ENCODE results near the gene C4A. TPM values are rescaled to one million over a fixed set of nuclear protein-coding genes. Genes with fewer than 3 reads are reported as not detected.

Gene C4A
- total RNA-seq, 1 experiment from 2014 or later, result 13.1 TPM

GRCh38 chr6:31940256-31940664, 41.6 kb upstream of the C4A start:
- peak; percentile 82 for DNase-seq
- Mint-ChIP-seq H3K4me3 (ENCODE audit: low read depth, unreplicated experiment) (peak overlapping the region; percentile 33), H3K36me3 (ENCODE audit: insufficient read depth, unreplicated experiment) (peaks cover 12% of the 10 kb centered on the region), H3K27me3 (ENCODE audit: unreplicated experiment) (no peaks in the 10 kb centered on the region), H3K27ac (ENCODE audit: unreplicated experiment) (peak overlapping the region; percentile 82), H3K9me3 (ENCODE audit: low read depth, unreplicated experiment) (no peaks in the 10 kb centered on the region), H3K4me1 (ENCODE audit: low read depth, unreplicated experiment) (peaks cover 51% of the 10 kb centered on the region)
- intact Hi-C loops (cut with micrococcal nuclease; ENCODE audit: unreplicated experiment), result loop anchor here (10.0 kb wide), 2 partner anchors 165 to 255 kb away; partner anchors contain the start of genes GPSM3, PBX2 and VWA7
- no peak for TF ChIP-seq CTCF (IDR thresholded peaks at IDR 0.05; ENCODE audit: unreplicated experiment)
- CTCF ChIA-PET, result interaction anchor here (0.8 to 2.4 kb wide), 4 partner anchors 12 to 126 kb away, joined by 3 to 18 read pairs (median 5); partner anchors contain the start of gene EHMT2
- BruUV-seq (replicated peaks), result no TSS peak

GRCh38 chr6:31943742-31944141, 38.1 kb upstream of the C4A start:
- no peak overlapping the region for H3K27ac Mint-ChIP-seq (ENCODE audit: unreplicated experiment)
- intact Hi-C loops (cut with micrococcal nuclease; ENCODE audit: unreplicated experiment), result loop anchor here (10.0 kb wide), 2 partner anchors 169 to 251 kb away; partner anchors contain the start of genes GPSM3, PBX2 and VWA7
- no peak for TF ChIP-seq CTCF (IDR thresholded peaks at IDR 0.05; ENCODE audit: unreplicated experiment)
- no peak overlapping the region for H3K4me3 Mint-ChIP-seq (ENCODE audit: low read depth, unreplicated experiment)
- no TSS peak for BruUV-seq (replicated peaks)
- peaks cover 47% of the 10 kb centered on the region for H3K36me3 Mint-ChIP-seq (ENCODE audit: insufficient read depth, unreplicated experiment)
- H3K27me3 Mint-ChIP-seq (ENCODE audit: unreplicated experiment), result no peaks in the 10 kb centered on the region
- peaks cover 86% of the 10 kb centered on the region for H3K4me1 Mint-ChIP-seq (ENCODE audit: low read depth, unreplicated experiment)
- no peaks in the 10 kb centered on the region for H3K9me3 Mint-ChIP-seq (ENCODE audit: low read depth, unreplicated experiment)
- CTCF ChIA-PET, result no interaction called here
- DNase-seq, result no peak

DNA sequence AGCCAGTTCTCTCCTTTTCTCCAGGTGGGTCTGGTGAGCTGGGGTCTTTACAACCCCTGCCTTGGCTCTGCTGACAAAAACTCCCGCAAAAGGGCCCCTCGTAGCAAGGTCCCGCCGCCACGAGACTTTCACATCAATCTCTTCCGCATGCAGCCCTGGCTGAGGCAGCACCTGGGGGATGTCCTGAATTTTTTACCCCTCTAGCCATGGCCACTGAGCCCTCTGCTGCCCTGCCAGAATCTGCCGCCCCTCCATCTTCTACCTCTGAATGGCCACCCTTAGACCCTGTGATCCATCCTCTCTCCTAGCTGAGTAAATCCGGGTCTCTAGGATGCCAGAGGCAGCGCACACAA, 36.7 kb upstream of the C4A start:
- Mint-ChIP-seq H3K4me3 (ENCODE audit: low read depth, unreplicated experiment) (peak overlapping the region; percentile 77), H3K27me3 (ENCODE audit: unreplicated experiment) (no peaks in the 10 kb centered on the region), H3K9me3 (ENCODE audit: low read depth, unreplicated experiment) (no peaks in the 10 kb centered on the region), H3K36me3 (ENCODE audit: insufficient read depth, unreplicated experiment) (peaks cover 58% of the 10 kb centered on the region), H3K27ac (ENCODE audit: unreplicated experiment) (peak overlapping the region; percentile 84), H3K4me1 (ENCODE audit: low read depth, unreplicated experiment) (peaks cover 90% of the 10 kb centered on the region)
- TF ChIP-seq CTCF (IDR thresholded peaks at IDR 0.05; ENCODE audit: unreplicated experiment), result no peak
- no TSS peak for BruUV-seq (replicated peaks)
- DNase-seq, result no peak
- intact Hi-C loops (cut with micrococcal nuclease; ENCODE audit: unreplicated experiment), result loop anchor here (1.0 to 10.0 kb wide), 3 partner anchors 170 to 280 kb away; partner anchors contain the start of genes GPSM3, PBX2 and VWA7
- CTCF ChIA-PET, result interaction anchor here (0.6 to 1.5 kb wide), 17 partner anchors 14 to 893 kb away, joined by 3 to 16 read pairs (median 5); partner anchors contain the start of genes DXO, EHMT2, MSH5 and NEU1

DNA sequence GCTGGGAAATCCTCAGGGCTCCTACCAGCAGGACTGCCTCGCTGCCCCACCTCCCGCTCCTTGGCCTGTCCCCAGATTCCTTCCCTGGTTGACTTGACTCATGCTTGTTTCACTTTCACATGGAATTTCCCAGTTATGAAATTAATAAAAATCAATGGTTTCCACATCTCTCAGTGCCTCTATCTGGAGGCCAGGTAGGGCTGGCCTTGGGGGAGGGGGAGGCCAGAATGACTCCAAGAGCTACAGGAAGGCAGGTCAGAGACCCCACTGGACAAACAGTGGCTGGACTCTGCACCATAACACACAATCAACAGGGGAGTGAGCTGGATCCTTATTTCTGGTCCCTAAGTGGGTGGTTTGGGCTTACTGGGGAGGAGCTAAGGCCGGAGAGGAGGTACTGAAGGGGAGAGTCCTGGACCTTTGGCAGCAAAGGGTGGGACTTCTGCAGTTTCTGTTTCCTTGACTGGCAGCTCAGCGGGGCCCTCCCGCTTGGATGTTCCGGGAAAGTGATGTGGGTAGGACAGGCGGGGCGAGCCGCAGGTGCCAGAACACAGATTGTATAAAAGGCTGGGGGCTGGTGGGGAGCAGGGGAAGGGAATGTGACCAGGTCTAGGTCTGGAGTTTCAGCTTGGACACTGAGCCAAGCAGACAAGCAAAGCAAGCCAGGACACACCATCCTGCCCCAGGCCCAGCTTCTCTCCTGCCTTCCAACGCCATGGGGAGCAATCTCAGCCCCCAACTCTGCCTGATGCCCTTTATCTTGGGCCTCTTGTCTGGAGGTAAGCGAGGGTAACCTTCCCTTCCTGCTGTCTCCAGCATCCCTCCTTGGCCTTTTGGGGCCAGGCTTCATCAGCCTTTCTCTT, 36.1 kb upstream of the C4A start, which contains the start of gene CFB:
CFB (plus strand) TSS at position 589 of the 863 bp plus-strand sequence; CDS start at position 716, 127 bp downstream.
- CTCF ChIA-PET, result interaction anchor here (0.6 to 1.5 kb wide), 18 partner anchors 14 to 893 kb away, joined by 3 to 16 read pairs (median 5); partner anchors contain the start of genes DXO, EHMT2, LSM2 and MSH5

More for the DNA sequence above, 36.1 kb upstream of the C4A start, which contains the start of gene CFB:
- no TSS peak for BruUV-seq (replicated peaks)
- peak; percentile 98 for DNase-seq
- intact Hi-C loops (cut with micrococcal nuclease; ENCODE audit: unreplicated experiment), result loop anchor here (1.0 to 10.0 kb wide), 3 partner anchors 171 to 280 kb away; partner anchors contain the start of genes GPSM3, PBX2 and VWA7
- Mint-ChIP-seq H3K9me3 (ENCODE audit: low read depth, unreplicated experiment) (no peaks in the 10 kb centered on the region), H3K4me1 (ENCODE audit: low read depth, unreplicated experiment) (peaks cover 84% of the 10 kb centered on the region), H3K4me3 (ENCODE audit: low read depth, unreplicated experiment) (peak within 1 kb of the TSS; percentile 77), H3K27ac (ENCODE audit: unreplicated experiment) (peak within 1 kb of the TSS; percentile 84), H3K27me3 (ENCODE audit: unreplicated experiment) (no peaks in the 10 kb centered on the region), H3K36me3 (ENCODE audit: insufficient read depth, unreplicated experiment) (peaks cover 55% of the 10 kb centered on the region)
- TF ChIP-seq CTCF (IDR thresholded peaks at IDR 0.05; ENCODE audit: unreplicated experiment), result no peak

Measured in Calu3 (cell line).